Liver (tissue), 3 donors: ENCODE results near the gene TGIF1.

Source experiments
- CTCF ChIP-seq: fragments of 150-350 bp; IDR thresholded peaks from 2 replicates; pipeline ENCODE4 v1.5.1; 2017; ENCODE audit warnings: improper control_type of control experiment, low read depth, low read length; ENCODE audit not compliant: missing input control
- JUND ChIP-seq, 2 donors: IDR thresholded peaks; 2 replicates each; pipeline ENCODE4 v1.6.1; 2016; ENCODE audit warnings: antibody characterized with exemption in 2 of 2
- MAX ChIP-seq: IDR thresholded peaks from 2 replicates; pipeline ENCODE4 v1.6.1; 2016; ENCODE audit warnings: antibody characterized with exemption
- REST ChIP-seq: IDR thresholded peaks from 2 replicates; pipeline ENCODE4 v1.6.1; 2016; ENCODE audit warnings: antibody characterized with exemption, mild to moderate bottlenecking
- TAF1 ChIP-seq: conservative IDR thresholded peaks from 2 replicates; pipeline ENCODE4 v1.6.1; 2016; ENCODE audit warnings: antibody characterized with exemption, mild to moderate bottlenecking
- donor health status: healthy.
- donor health status: healthy.

- TF ChIP-seq CTCF (no peak), MAX (no peak), JUND (IDR thresholded peaks at IDR 0.05) (no peak), TAF1 (no peak), REST (peak; percentile 3)
Measured at GRCh38 chr18:3451989-3452749, 2.2 kb downstream of the TGIF1 start.
